Ovary (tissue), 9 donors: ENCODE results near the gene ST6GAL1. TPM values are rescaled to one million over a fixed set of nuclear protein-coding genes. Genes with fewer than 3 reads are reported as not detected.
"Not testable (repeated sequence)": the region's sequence is repeated elsewhere in the genome, so short reads cannot be mapped to it uniquely, and the experiment has no call there.

Source experiments
- DNase-seq, 5 donors: peaks; one replicate each; pipeline ENCODE4 v3.0.0-alpha.2; 2019 to 2020
- H3K27ac ChIP-seq, 2 donors: fragments of 200-600 bp; one replicate each; pipeline versions ENCODE4 v1.5.1 to v1.8.0; 2019 to 2022
- H3K27me3 ChIP-seq: fragments of 200-600 bp; one replicate; pipeline ENCODE4 v1.8.0; 2022
- H3K36me3 ChIP-seq: fragments of 200-600 bp; sonication (generic); one replicate; pipeline ENCODE4 v1.5.1; 2019
- H3K4me1 ChIP-seq: one replicate; pipeline ENCODE4 v1.8.1; 2013; ENCODE audit warnings: mild to moderate bottlenecking, moderate library complexity; ENCODE audit not compliant: insufficient read depth
- H3K4me3 ChIP-seq: fragments of 200-600 bp; sonication (generic); one replicate; pipeline ENCODE4 v1.5.1; 2017
- H3K9me3 ChIP-seq, 2 donors: fragments of 200-600 bp in 1 of 2; sonication (generic) in 1 of 2; one replicate each; pipeline versions ENCODE4 v1.5.1 to v1.8.1; 2013 to 2019; ENCODE audit warnings: mild to moderate bottlenecking in 1 of 2, moderate library complexity in 1 of 2
- CTCF ChIP-seq, 3 donors: fragments of 450-650 bp in 2 of 3; fragments of 200-600 bp in 1 of 3; IDR thresholded peaks; one replicate each; pipeline versions ENCODE4 v1.5.1 to v1.8.0; 2016 to 2022; ENCODE audit warnings: antibody characterized with exemption in 3 of 3, mild to moderate bottlenecking in 1 of 3
- EP300 ChIP-seq: sonication (generic); formaldehyde crosslinking; IDR thresholded peaks from one replicate; pipeline ENCODE4 v1.6.1; 2017; ENCODE audit warnings: antibody characterized with exemption
- POLR2A ChIP-seq: fragments of 450-650 bp; IDR thresholded peaks from one replicate; pipeline ENCODE4 v1.6.1; 2017; ENCODE audit warnings: antibody characterized with exemption, mild to moderate bottlenecking, moderate library complexity
- WGBS, 3 donors: extraction: QIAGEN DNeasy Blood & Tissue Kit in 1 of 3; methylation state at CpG; one replicate each; pipeline versions ENCODE4 v1.1.5 to v1.1.7; 2013 to 2017; 5-methylcytosine and 5-hydroxymethylcytosine counted together
- intact Hi-C, 4 donors: fragments of 100-400 bp; cut with DNase I; formaldehyde crosslinking; loops; one replicate each; pipeline versions ENCODE4 v1.11.0 to v1.15.1; 2022 to 2023
- polyA plus RNA-seq, 2 donors: library from polyadenylated mRNA; stranded (reverse); fragments of 200-250 nt in 1 of 2; fragments of 350-450 nt in 1 of 2; fragmentation: Illumina TruSeq in 1 of 2; extraction: RNeasy Lipid Tissue Mini Kit (QIAGEN cat#74804) in 1 of 2; gene quantifications; one replicate each; pipeline ENCODE4 v1.2.3, GENCODE V29; 2013 to 2014
- total RNA-seq, 7 donors: library from RNA; depleted of rRNA in 2 of 7; stranded (reverse); fragments of >200 nt in 2 of 7; fragmentation: NEBNext Ultra II Directional in 3 of 7; extraction: Animal tissue kit (Norgen Biotek cat#: 25700) in 3 of 7; gene quantifications; one replicate each; pipeline versions ENCODE4 v1.1.0 to v1.2.4, GENCODE V29; 2016 to 2023
- donor health status: DM: no; HTN: no; CAD: no; lungs with moderate emphysema.
- donor health status: DM: no; HTN: no; CAD: no.
- donor health status: Bipolar disorder and iron deficiency.
- donor health status: DM: yes; HTN: yes; CAD: no.
- donor health status: DM: no; HTN: no; CAD: no.
- donor health status: DM: yes; HTN: yes; CAD: no.

ST6GAL1 gene
- total and polyA plus RNA-seq, 9 donors, result 10.6 to 55.2 (median 28.1) TPM

GRCh38 chr3:186902154-186902553 lies 28.2 kb upstream of the ST6GAL1 start:
- TF ChIP-seq EP300 (no peak), POLR2A (no peak), CTCF (IDR thresholded peaks at IDR 0.05) (no peak)
- Histone ChIP-seq H3K27me3 (no peaks in the 10 kb centered on the region), H3K27ac (no peak overlapping the region), H3K36me3 (no peaks in the 10 kb centered on the region), H3K4me3 (no peak overlapping the region), H3K4me1 (no peaks in the 10 kb centered on the region), H3K9me3 (no peaks in the 10 kb centered on the region)
- intact Hi-C loops, result no loop called here
- 48 to 75% (median 71%) methylated on average over 3 of the region's 3 CpGs for WGBS, 3 donors
- DNase-seq, result no peak

GRCh38 chr3:186902713-186903112 lies 27.6 kb upstream of the ST6GAL1 start:
- no peaks in the 10 kb centered on the region for H3K4me1 ChIP-seq
- H3K27ac ChIP-seq, result no peak overlapping the region
- no peaks in the 10 kb centered on the region for H3K9me3 ChIP-seq
- DNase-seq, result no peak
- WGBS, 3 donors, result 76 to 91% (median 89%) methylated on average over 2 of the region's 2 CpGs
- TF ChIP-seq POLR2A, result no peak
- TF ChIP-seq CTCF (IDR thresholded peaks at IDR 0.05), result no peak
- no peak for TF ChIP-seq EP300
- intact Hi-C loops, result no loop called here
- no peaks in the 10 kb centered on the region for H3K36me3 ChIP-seq
- no peaks in the 10 kb centered on the region for H3K27me3 ChIP-seq
- no peak overlapping the region for H3K4me3 ChIP-seq

GRCh38 chr3:186903676-186904075 lies 26.6 kb upstream of the ST6GAL1 start:
- H3K27ac ChIP-seq, intact Hi-C loops, DNase-seq, H3K36me3 ChIP-seq, H3K27me3 ChIP-seq, H3K9me3 ChIP-seq, H3K4me3 ChIP-seq, H3K4me1 ChIP-seq: not testable (repeated sequence)
- 72 to 94% (median 86%) methylated on average over 2 of the region's 2 CpGs for WGBS, 3 donors

- H3K4me3 ChIP-seq, DNase-seq, H3K27ac ChIP-seq, H3K4me1 ChIP-seq, H3K27me3 ChIP-seq, H3K36me3 ChIP-seq, intact Hi-C loops, H3K9me3 ChIP-seq: not testable (repeated sequence)
- WGBS, 3 donors, result 91 to 96% (median 92%) methylated on average over 3 of the region's 3 CpGs
These were observed 23.3 kb upstream of the ST6GAL1 start for GRCh38 chr3:186907075-186907474.

GRCh38 chr3:186909078-186909853 lies 21.1 kb upstream of the ST6GAL1 start:
- 70 to 74% (median 71%) methylated on average over 17 of the region's 17 CpGs for WGBS, 3 donors
- DNase-seq, result no peak
- no peaks in the 10 kb centered on the region for H3K4me1 ChIP-seq
- no peaks in the 10 kb centered on the region for H3K36me3 ChIP-seq
- no peak overlapping the region for H3K4me3 ChIP-seq
- H3K27ac ChIP-seq, result no peak overlapping the region
- TF ChIP-seq EP300 (no peak), POLR2A (no peak), CTCF (IDR thresholded peaks at IDR 0.05) (no peak)
- intact Hi-C loops, result no loop called here
- no peaks in the 10 kb centered on the region for H3K27me3 ChIP-seq
- no peaks in the 10 kb centered on the region for H3K9me3 ChIP-seq
